Measurements from ENCODE around the gene RETREG3.

RETREG3 gene

DNA sequence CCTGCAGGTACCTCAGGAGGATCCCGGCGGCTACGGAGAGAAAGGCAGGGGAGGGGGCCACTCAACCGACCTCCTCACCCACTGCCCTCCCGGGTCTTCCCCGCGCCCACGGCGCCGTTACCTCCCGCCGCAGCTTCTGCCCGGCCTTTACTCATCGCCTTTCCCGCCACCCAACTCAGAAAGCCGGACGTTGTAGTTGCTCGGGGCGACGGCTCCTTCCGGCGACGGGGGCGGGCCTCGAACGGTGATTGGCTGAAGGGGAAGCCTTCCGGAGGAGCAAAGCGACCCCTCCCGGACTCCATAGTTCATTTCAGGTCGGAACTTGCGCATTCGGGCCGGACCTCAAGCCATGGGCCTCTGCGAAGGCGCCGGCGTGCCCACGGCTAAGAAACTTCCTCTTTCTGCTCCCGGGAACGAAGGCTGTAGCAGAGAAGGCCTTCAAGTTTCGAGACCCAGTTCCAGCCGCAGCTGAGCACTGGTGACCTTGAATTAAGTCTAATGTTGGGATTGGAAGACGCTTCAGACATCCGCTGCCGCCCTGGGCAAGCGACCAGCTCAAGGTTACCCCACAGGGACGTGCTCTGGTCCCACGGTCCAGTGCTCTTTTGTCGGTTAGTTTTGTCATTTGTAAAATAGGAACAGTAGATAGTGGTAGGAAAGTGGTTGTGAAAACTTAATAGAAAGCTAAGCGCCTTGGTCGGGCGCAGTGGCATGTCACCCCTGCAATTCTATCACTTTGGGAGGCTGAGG lies 31.5 kb downstream of the RETREG3 start, which contains the start of gene PSMC3IP:
Gene PSMC3IP, minus strand, starts transcription at position 198 of the 750 bp plus-strand sequence. Its CDS starts 43 bp downstream, at position 155.
- peak within 1 kb of the TSS; percentile 89 for H3K4me3 ChIP-seq (ENCODE audit: low read length)
- peak; percentile 46 for TF ChIP-seq CTCF (conservative IDR thresholded peaks at IDR 0.05; ENCODE audit: low read length)
- peak; percentile 93 for DNase-seq (ENCODE audit: low read depth)

GRCh38 chr17:42577140-42577531 lies 32.0 kb downstream of the RETREG3 start:
- DNase-seq (ENCODE audit: low read depth), result no peak
- peak overlapping the region; percentile 89 for H3K4me3 ChIP-seq (ENCODE audit: low read length)
- TF ChIP-seq CTCF (conservative IDR thresholded peaks at IDR 0.05; ENCODE audit: low read length), result no peak

DNA sequence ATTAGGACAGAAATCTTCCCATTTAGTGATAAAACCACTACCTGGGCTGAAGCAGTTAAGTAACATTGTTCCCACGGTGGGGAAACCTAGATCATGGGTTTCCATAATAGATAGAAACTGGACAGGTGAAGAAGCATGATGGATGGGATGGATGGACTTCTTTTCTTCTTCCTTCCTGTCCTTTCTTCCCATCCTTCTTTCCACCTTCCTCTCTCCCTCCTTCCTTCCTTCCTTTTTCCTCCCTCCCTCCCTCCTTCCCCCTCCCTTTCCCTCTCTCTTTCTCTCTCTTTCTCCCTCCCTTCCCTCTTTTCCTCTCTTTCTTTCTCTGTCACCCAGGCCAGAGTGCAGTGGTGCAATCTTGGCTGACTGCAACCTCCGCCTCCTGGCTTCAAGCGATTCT lies 34.7 kb downstream of the RETREG3 start:
- TF ChIP-seq CTCF (conservative IDR thresholded peaks at IDR 0.05; ENCODE audit: low read length), result no peak
- no peak overlapping the region for H3K4me3 ChIP-seq (ENCODE audit: low read length)
- no peak for DNase-seq (ENCODE audit: low read depth)

DNA sequence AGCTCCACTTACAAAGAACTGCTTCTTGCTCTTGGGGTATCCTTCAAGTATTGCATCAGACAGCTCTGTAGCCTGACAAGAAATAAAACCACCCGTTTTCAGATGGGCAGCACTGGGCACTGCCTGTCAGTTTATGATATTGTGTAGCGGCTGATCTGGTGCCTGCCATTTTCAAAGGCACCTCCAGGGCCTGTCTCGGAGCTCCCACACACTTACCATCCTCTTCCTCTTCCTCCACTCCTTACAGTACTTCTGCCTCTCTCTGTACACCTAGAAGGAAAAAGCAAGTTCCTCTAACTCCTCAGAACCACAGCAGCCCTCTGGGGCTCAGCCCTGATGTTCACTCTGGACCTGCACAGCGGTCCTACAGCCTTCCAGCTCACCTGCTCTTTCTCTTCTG lies 36.1 kb downstream of the RETREG3 start:
- no peak for TF ChIP-seq CTCF (conservative IDR thresholded peaks at IDR 0.05; ENCODE audit: low read length)
- no peak overlapping the region for H3K4me3 ChIP-seq (ENCODE audit: low read length)
- DNase-seq (ENCODE audit: low read depth), result no peak

GRCh38 chr17:42571435-42572225 lies 37.5 kb downstream of the RETREG3 start:
- TF ChIP-seq CTCF (conservative IDR thresholded peaks at IDR 0.05; ENCODE audit: low read length), result no peak
- DNase-seq (ENCODE audit: low read depth), result peak; percentile 15
- H3K4me3 ChIP-seq (ENCODE audit: low read length), result no peak overlapping the region

DNA sequence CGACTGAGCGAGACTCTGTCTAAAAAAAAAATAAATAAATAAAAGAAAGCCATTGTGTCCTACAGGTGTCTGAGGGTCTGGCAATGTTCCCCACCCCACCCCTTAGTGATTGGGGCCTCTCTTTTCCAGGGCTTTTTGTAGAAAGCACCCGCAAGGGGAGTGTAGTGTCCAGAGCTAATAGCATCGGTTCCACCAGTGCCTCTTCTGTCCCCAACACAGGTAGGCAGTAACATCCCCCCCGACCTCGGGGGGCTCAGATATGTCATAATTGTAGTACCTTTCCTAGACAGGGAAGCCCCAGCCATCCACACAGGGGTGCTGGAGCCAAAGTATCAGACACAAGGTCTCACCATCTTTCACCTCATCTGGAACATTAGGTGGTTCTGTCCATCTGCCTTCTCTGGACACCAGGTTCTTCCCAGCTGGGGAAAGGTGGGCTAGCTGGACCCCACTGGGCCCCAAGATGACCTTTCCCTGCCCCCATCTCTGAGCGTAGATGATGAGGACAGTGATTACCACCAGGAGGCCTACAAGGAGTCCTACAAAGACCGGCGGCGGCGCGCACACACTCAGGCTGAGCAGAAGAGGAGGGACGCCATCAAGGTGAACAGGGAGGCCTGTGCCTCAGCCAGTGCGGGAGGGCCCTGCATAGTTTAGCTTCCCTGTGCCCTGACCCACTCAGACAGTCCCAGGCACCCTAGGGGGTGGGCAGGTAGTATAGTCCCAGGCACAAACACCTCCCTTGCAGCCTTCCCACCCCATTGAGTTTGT lies 40.6 kb downstream of the RETREG3 start:
- TF ChIP-seq CTCF (conservative IDR thresholded peaks at IDR 0.05; ENCODE audit: low read length), result no peak
- H3K4me3 ChIP-seq (ENCODE audit: low read length), result no peak overlapping the region
- no peak for DNase-seq (ENCODE audit: low read depth)
